ENCODE results near the gene PDE4B. TPM values are rescaled to one million over a fixed set of nuclear protein-coding genes. Genes with fewer than 3 reads are reported as not detected.

Gene PDE4B
- total and polyA plus RNA-seq, 10 of the 15 experiments (the other 5 are each of a cell fraction or from before 2014, with no cell fraction given) = 3.0 to 13.2 (median 5.7) TPM

DNA sequence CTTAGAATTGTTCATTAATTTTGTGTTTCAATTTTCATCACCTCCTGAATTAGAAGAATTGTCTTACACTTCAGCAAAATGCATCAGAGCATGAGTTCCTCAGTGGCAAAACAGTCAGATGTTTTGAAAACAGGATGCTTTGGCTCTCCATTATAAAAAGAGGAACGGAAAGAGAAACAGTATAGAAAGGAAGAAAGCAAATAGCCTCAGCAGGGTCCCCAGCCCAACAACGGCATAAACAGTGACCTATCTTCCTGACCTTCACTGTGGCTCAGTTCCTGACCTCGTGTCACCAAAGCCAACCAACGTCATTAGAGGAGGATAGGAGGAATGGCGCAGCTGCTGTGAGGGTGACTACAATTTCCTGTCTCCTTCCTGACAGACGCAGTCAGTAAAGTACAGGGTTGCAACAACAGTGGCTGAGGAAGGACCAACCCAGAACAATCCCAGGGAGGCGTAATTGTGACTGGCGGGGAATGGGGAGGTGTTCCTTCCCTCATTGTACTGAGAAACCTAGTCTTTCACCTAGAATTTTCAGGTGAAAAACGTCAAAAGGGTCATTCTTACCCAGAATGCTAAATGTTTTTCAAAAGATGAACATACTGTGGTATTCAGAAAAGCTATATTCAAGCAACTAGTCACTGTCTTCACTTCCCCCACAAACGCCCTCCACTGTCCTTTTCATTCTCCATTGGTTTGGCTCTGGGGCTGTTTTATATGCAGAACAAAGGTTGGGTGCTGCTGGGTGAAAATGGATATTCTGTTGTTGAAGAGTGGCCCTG lies 543.4 kb downstream of the PDE4B start:
- intact Hi-C loops (cut with micrococcal nuclease; ENCODE audit: unreplicated experiment) = loop anchor here (1.0 to 2.0 kb wide), 5 partner anchors 39 to 111 kb away; no protein-coding TSS in a partner anchor
- peak overlapping the region; percentile 78 for H3K4me2 ChIP-seq (ENCODE audit: control insufficient read depth, insufficient read depth)
- ATAC-seq (peak; percentile 63), DNase-seq (ENCODE audit: low read depth, low spot score) (peak; percentile 97), FAIRE-seq (peak; percentile 94)
- H4K20me1 ChIP-seq (ENCODE audit: control insufficient read depth, insufficient read depth) = no peaks in the 10 kb centered on the region
- in situ Hi-C loops (cut with MboI) = no loop called here
- no peaks in the 10 kb centered on the region for H3K9me3 ChIP-seq (replicated peaks; ENCODE audit: control insufficient read depth, insufficient read depth, low read length)
- H3K4me1 ChIP-seq (ENCODE audit: control insufficient read depth, insufficient read depth, low read length) = peaks cover 24% of the 10 kb centered on the region
- CTCF ChIA-PET = interaction anchor here (1.1 to 8.9 kb wide), 5 partner anchors 12 to 110 kb away, joined by 3 to 123 read pairs (median 5); no protein-coding TSS in a partner anchor
- H3K27ac ChIP-seq (ENCODE audit: control insufficient read depth, insufficient read depth) = peak overlapping the region; percentile 93
- no peaks in the 10 kb centered on the region for H3K36me3 ChIP-seq (ENCODE audit: control insufficient read depth in 2 of 2, insufficient read depth in 2 of 2, low read length in 1 of 2)
- H2AFZ ChIP-seq (ENCODE audit: control insufficient read depth, low read depth, low read length) = peak overlapping the region; percentile 74
- H3K9ac ChIP-seq (ENCODE audit: control insufficient read depth, insufficient read depth, low read length) = peak overlapping the region; percentile 88
- peaks cover 83% of the 10 kb centered on the region for H3K79me2 ChIP-seq (ENCODE audit: control insufficient read depth, insufficient read depth, low read length)
- SMC1A ChIA-PET (ENCODE audit: uncharacterized antibody, unreplicated experiment) = interaction anchor here (0.9 to 16.3 kb wide), 14 partner anchors 10 to 108 kb away, joined by 3 to 331 read pairs (median 4); no protein-coding TSS in a partner anchor
- POLR2A ChIA-PET = interaction anchor here (1.5 to 6.1 kb wide), 6 partner anchors 9 to 54 kb away, joined by 4 to 79 read pairs (median 10); no protein-coding TSS in a partner anchor
- peak overlapping the region; percentile 81 for H3K4me3 ChIP-seq
- RAD21 ChIA-PET (ENCODE audit: unreplicated experiment) = interaction anchor here (0.8 to 13.5 kb wide), 14 partner anchors 12 to 108 kb away, joined by 3 to 238 read pairs (median 6); no protein-coding TSS in a partner anchor
- BruUV-seq (replicated peaks) = TSS peak; percentile 30
- WGBS (ENCODE audit: insufficient coverage, insufficient replicate concordance, low lambda C conversion rate, missing lambda C conversion rate) = under 1% methylated on average over 10 of the region's 10 CpGs
- H3K27me3 ChIP-seq (replicated peaks in 1 of 2; ENCODE audit: control insufficient read depth in 2 of 2, insufficient read depth in 2 of 2, low read length in 1 of 2) = no peaks in the 10 kb centered on the region
- TF ChIP-seq DPF2 (IDR thresholded peaks at IDR 0.05) (peak; percentile 90), IKZF2 (IDR thresholded peaks at IDR 0.05) (peak; percentile 97 to 98), TCF12 (IDR thresholded peaks at IDR 0.05; ENCODE audit: low read depth, low read length) (peak; percentile 75; the same call in 1 of the 2 replicates), MYC (IDR thresholded peaks at IDR 0.05; ENCODE audit: insufficient read depth, insufficient read length, insufficient replicate concordance, low read length, severe bottlenecking) (no peak), EZH2 (IDR thresholded peaks at IDR 0.05; ENCODE audit: borderline replicate concordance, control insufficient read depth, low read depth, low read length) (no peak), USF2 (IDR thresholded peaks at IDR 0.05; ENCODE audit: borderline replicate concordance, low read depth, low read length) (no peak; the same call in 1 of the 2 replicates), PML (IDR thresholded peaks at IDR 0.05; ENCODE audit: low read length) (peak; percentile 57; the same call in 1 of the 2 replicates), ZSCAN29 (IDR thresholded peaks at IDR 0.05) (peak; percentile 38; the same call in 1 of the 2 replicates), ZNF622 (IDR thresholded peaks at IDR 0.05) (no peak), SREBF1 (IDR thresholded peaks at IDR 0.05; ENCODE audit: low read length) (no peak), NR2C2 (IDR thresholded peaks at IDR 0.05; ENCODE audit: borderline replicate concordance, control insufficient read depth, insufficient read length, low read depth) (no peak), MAX (IDR thresholded peaks at IDR 0.05; ENCODE audit: low read depth, low read length) (peak; percentile 25; the same call in 1 of the 2 replicates), CHD1 (IDR thresholded peaks at IDR 0.05; ENCODE audit: low read depth, low read length) (peak; percentile 76; the same call in 1 of the 2 replicates), CHD2 (IDR thresholded peaks at IDR 0.05; ENCODE audit: borderline replicate concordance, low read depth, low read length) (peak; percentile 90), HSF1 (IDR thresholded peaks at IDR 0.05; ENCODE audit: low read depth, low read length) (no peak), GATAD2B (conservative IDR thresholded peaks at IDR 0.05; ENCODE audit: low read depth) (peak; percentile 81)
- TF ChIP-seq, protein P1, sequence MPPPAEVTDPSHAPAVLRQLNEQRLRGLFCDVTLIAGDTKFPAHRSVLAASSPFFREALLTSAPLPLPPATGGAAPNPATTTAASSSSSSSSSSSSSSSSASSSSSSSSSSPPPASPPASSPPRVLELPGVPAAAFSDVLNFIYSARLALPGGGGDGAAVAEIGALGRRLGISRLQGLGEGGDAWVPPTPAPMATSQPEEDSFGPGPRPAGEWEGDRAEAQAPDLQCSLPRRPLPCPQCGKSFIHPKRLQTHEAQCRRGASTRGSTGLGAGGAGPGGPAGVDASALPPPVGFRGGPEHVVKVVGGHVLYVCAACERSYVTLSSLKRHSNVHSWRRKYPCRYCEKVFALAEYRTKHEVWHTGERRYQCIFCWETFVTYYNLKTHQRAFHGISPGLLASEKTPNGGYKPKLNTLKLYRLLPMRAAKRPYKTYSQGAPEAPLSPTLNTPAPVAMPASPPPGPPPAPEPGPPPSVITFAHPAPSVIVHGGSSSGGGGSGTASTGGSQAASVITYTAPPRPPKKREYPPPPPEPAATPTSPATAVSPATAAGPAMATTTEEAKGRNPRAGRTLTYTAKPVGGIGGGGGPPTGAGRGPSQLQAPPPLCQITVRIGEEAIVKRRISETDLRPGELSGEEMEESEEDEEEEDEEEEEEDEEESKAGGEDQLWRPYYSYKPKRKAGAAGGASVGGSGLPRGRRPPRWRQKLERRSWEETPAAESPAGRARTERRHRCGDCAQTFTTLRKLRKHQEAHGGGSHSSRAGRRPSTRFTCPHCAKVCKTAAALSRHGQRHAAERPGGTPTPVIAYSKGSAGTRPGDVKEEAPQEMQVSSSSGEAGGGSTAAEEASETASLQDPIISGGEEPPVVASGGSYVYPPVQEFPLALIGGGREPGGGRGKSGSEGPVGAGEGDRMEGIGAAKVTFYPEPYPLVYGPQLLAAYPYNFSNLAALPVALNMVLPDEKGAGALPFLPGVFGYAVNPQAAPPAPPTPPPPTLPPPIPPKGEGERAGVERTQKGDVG (CRISPR knock-in tag; IDR thresholded peaks at IDR 0.05) = no peak

All from GM12878 (cell line).